Left ventricle myocardium inferior (tissue), 1 donor: ENCODE results near the gene EGR4. TPM values are rescaled to one million over a fixed set of nuclear protein-coding genes. Genes with fewer than 3 reads are reported as not detected.

Experiments
- DNase-seq: peaks from one replicate; pipeline ENCODE4 v3.0.0-alpha.2; 2020
- H3K27ac ChIP-seq: fragments of 200-600 bp; replicated peaks from 2 replicates; pipeline ENCODE4 v1.8.0; 2021
- H3K27me3 ChIP-seq: fragments of 200-600 bp; 2 replicates; pipeline ENCODE4 v1.8.0; 2021; ENCODE audit warnings: low read depth
- H3K36me3 ChIP-seq: fragments of 200-600 bp; 2 replicates; pipeline ENCODE4 v1.8.0; 2021
- H3K4me1 ChIP-seq: fragments of 200-600 bp; 2 replicates; pipeline ENCODE4 v1.8.0; 2021
- H3K4me3 ChIP-seq: fragments of 200-600 bp; 2 replicates; pipeline ENCODE4 v1.8.0; 2021; ENCODE audit warnings: mild to moderate bottlenecking, moderate library complexity
- H3K9me3 ChIP-seq: fragments of 200-600 bp; replicated peaks from 2 replicates; pipeline ENCODE4 v1.8.0; 2021
- intact Hi-C: fragments of 100-400 bp; cut with micrococcal nuclease; formaldehyde crosslinking; loops from one replicate; pipeline ENCODE4 v1.11.0; 2022
- total RNA-seq: library from RNA; stranded (reverse); fragmentation: NEBNext Ultra II Directional; extraction: Animal tissue kit (Norgen Biotek cat#: 25700); gene quantifications from one replicate; pipeline ENCODE4 v1.2.1, GENCODE V29; 2021
- TF ChIP-seq, protein P1 (sequence below): fragments of 200-600 bp; IDR thresholded peaks from 2 replicates; pipeline ENCODE4 v1.8.0; 2021; ENCODE audit warnings: antibody characterized with exemption, mild to moderate bottlenecking, borderline replicate concordance
- donor health status: DM: no; HTN: yes; CAD: no; lungs with severe emphysema.

The EGR4 gene
- total RNA-seq, 1 donor from 2014 or later = not detected

- intact Hi-C loops = no loop called here
- Histone ChIP-seq H3K27ac (no peak overlapping the region), H3K27me3 (no peaks in the 10 kb centered on the region), H3K4me3 (no peak overlapping the region), H3K4me1 (no peaks in the 10 kb centered on the region), H3K36me3 (peaks cover 50% of the 10 kb centered on the region), H3K9me3 (no peaks in the 10 kb centered on the region)
- no peak for DNase-seq
- TF ChIP-seq, protein P1, sequence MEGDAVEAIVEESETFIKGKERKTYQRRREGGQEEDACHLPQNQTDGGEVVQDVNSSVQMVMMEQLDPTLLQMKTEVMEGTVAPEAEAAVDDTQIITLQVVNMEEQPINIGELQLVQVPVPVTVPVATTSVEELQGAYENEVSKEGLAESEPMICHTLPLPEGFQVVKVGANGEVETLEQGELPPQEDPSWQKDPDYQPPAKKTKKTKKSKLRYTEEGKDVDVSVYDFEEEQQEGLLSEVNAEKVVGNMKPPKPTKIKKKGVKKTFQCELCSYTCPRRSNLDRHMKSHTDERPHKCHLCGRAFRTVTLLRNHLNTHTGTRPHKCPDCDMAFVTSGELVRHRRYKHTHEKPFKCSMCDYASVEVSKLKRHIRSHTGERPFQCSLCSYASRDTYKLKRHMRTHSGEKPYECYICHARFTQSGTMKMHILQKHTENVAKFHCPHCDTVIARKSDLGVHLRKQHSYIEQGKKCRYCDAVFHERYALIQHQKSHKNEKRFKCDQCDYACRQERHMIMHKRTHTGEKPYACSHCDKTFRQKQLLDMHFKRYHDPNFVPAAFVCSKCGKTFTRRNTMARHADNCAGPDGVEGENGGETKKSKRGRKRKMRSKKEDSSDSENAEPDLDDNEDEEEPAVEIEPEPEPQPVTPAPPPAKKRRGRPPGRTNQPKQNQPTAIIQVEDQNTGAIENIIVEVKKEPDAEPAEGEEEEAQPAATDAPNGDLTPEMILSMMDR = no peak
Observed at GRCh38 chr2:73255007-73255644, 38.2 kb downstream of the EGR4 start.

DNA sequence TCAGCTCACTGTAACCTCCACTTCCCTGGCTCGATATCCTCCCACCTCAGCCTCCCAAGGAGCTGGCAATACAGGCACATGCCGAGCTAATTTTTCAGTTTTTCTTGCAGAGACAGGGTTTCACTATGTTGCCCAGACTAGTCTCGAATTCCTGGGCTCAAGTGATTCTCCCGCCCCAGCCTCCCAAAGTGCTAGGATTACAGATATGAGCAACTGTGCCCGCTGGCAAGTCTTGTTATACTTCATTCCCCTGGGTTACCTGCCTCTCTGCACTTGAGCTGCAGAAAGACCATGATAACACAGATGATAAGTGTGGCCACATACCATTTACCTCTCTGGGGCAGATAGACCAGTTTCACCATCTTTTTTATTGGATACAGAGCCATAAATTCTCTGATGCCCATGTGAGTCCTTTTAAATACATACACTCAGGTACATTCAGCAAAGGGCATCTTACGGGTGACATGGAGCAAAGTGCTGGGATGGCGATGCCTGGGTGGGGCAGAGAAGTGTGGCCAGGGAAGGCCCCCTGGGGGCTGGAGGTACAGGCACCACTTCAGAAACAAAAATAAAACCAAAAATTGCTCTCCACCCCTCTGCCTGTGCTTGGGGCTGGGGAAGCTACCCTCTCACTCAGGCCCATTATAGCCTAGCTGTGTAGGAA is 38.9 kb downstream of the EGR4 start:
- H3K27me3 ChIP-seq = no peaks in the 10 kb centered on the region
- H3K27ac ChIP-seq = no peak overlapping the region
- peaks cover 2% of the 10 kb centered on the region for H3K4me1 ChIP-seq
- H3K4me3 ChIP-seq = no peak overlapping the region
- peaks cover 56% of the 10 kb centered on the region for H3K36me3 ChIP-seq
- intact Hi-C loops = no loop called here
- H3K9me3 ChIP-seq = no peaks in the 10 kb centered on the region
- DNase-seq = no peak
- TF ChIP-seq, protein P1 = no peak

- peaks cover 7% of the 10 kb centered on the region for H3K4me1 ChIP-seq
- intact Hi-C loops = no loop called here
- H3K27me3 ChIP-seq = no peaks in the 10 kb centered on the region
- H3K36me3 ChIP-seq = peaks cover 62% of the 10 kb centered on the region
- DNase-seq = no peak
- no peak overlapping the region for H3K4me3 ChIP-seq
- H3K9me3 ChIP-seq = no peaks in the 10 kb centered on the region
- H3K27ac ChIP-seq = no peak overlapping the region
- TF ChIP-seq, protein P1 = no peak
Observed at GRCh38 chr2:73253901-73254300, 39.4 kb downstream of the EGR4 start.

DNA sequence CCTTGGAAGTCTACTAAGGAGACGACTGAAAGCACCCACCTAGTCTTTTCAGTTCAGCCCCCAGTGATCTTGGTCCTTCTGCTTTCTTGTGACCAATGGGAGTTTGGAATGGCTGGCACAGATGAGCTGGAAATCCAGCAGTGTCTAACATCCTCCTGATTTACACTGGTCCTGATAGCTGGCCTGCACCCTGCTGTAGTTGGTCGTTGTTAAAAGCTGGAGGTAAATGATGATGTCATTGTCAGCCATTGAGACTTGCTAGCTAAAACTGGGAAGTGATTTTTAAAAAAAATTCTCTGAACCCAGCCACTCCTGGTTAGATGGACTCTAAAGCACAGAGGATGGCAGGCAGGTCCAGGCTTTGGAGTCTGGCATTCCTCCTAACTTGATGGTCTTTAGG is 39.9 kb downstream of the EGR4 start:
- Histone ChIP-seq H3K36me3 (peaks cover 67% of the 10 kb centered on the region), H3K27me3 (no peaks in the 10 kb centered on the region), H3K27ac (no peak overlapping the region), H3K4me3 (no peak overlapping the region), H3K4me1 (peaks cover 7% of the 10 kb centered on the region), H3K9me3 (no peaks in the 10 kb centered on the region)
- DNase-seq = no peak
- intact Hi-C loops = no loop called here
- TF ChIP-seq, protein P1 = no peak

GRCh38 chr2:73252238-73253027 is 40.9 kb downstream of the EGR4 start:
- peaks cover 77% of the 10 kb centered on the region for H3K36me3 ChIP-seq
- no peak overlapping the region for H3K4me3 ChIP-seq
- DNase-seq = no peak
- no peaks in the 10 kb centered on the region for H3K9me3 ChIP-seq
- no peaks in the 10 kb centered on the region for H3K27me3 ChIP-seq
- H3K4me1 ChIP-seq = peaks cover 7% of the 10 kb centered on the region
- H3K27ac ChIP-seq = no peak overlapping the region
- TF ChIP-seq, protein P1 = no peak
- intact Hi-C loops = no loop called here
